Body of pancreas (tissue), 4 donors: ENCODE results near the gene SLC37A4. TPM values are rescaled to one million over a fixed set of nuclear protein-coding genes. Genes with fewer than 3 reads are reported as not detected.
A peak's percentile ranks its signal among the peaks of the same experiment; 100 is the strongest.
"Not testable (repeated sequence)": the region's sequence is repeated elsewhere in the genome, so short reads cannot be mapped to it uniquely, and the experiment has no call there.

Source experiments
- ATAC-seq: fragments of 150-250 bp; one replicate; pipeline ENCODE4 v1.9.1; 2016
- DNase-seq, 4 donors: peaks; one replicate each; pipeline ENCODE4 v3.0.0-alpha.2; 2019
- H3K27ac ChIP-seq, 4 donors: fragments of 200-600 bp; sonication (generic); 1 replicate in 3 of 4; 2 replicates in 1 of 4; pipeline versions ENCODE4 v1.5.1 to v1.6.1; 2016 to 2019; ENCODE audit warnings: mild to moderate bottlenecking in 1 of 4, mixed read lengths in 1 of 4, moderate library complexity in 1 of 4
- H3K27me3 ChIP-seq, 2 donors: fragments of 200-600 bp; sonication (generic); one replicate each; pipeline ENCODE4 v1.6.0; 2016; ENCODE audit warnings: mild to moderate bottlenecking in 1 of 2
- H3K36me3 ChIP-seq, 2 donors: fragments of 200-600 bp; sonication (generic); replicated peaks in 1 of 2; 2 replicates each; pipeline ENCODE4 v1.5.1; 2016; ENCODE audit warnings: low read depth in 2 of 2; ENCODE audit not compliant: insufficient read depth in 1 of 2
- H3K4me1 ChIP-seq: fragments of 200-600 bp; sonication (generic); one replicate; pipeline ENCODE4 v1.6.0; 2016
- H3K4me3 ChIP-seq, 2 donors: fragments of 200-600 bp; sonication (generic); 1 replicate in 1 of 2; 2 replicates in 1 of 2; pipeline ENCODE4 v1.5.1; 2016 to 2019
- H3K9me3 ChIP-seq, 3 donors: fragments of 200-600 bp; sonication (generic); 1 replicate in 2 of 3; 2 replicates in 1 of 3; pipeline ENCODE4 v1.5.1; 2016
- CTCF ChIP-seq, 7 experiments: fragments of 450-650 bp in 4 of 7; fragments of 200-600 bp in 3 of 7; sonication (generic) in 3 of 7; IDR thresholded peaks; one replicate each; pipeline ENCODE4 v1.5.1; 2016 to 2019; ENCODE audit warnings: antibody characterized with exemption in 7 of 7
- POLR2A ChIP-seq, 3 donors: fragments of 450-650 bp; IDR thresholded peaks; one replicate each; pipeline ENCODE4 v1.6.1; 2016; ENCODE audit warnings: antibody characterized with exemption in 3 of 3, mild to moderate bottlenecking in 2 of 3
- WGBS, 2 donors: methylation state at CpG; one replicate each; pipeline ENCODE4 v1.1.5; 2017; 5-methylcytosine and 5-hydroxymethylcytosine counted together
- intact Hi-C: fragments of 100-400 bp; cut with DNase I; formaldehyde crosslinking; loops from one replicate; pipeline ENCODE4 v1.15.1; 2023
- total RNA-seq, 2 donors: library from RNA; depleted of rRNA; stranded (reverse); fragments of >200 nt; gene quantifications; one replicate each; pipeline ENCODE4 v1.1.0, GENCODE V29; 2016

The SLC37A4 gene
- total RNA-seq, 2 donors from 2014 or later, result 64.6 to 90.3 TPM

GRCh38 chr11:119019996-119020395 is 10.7 kb downstream of the SLC37A4 start:
- no peak for TF ChIP-seq POLR2A (IDR thresholded peaks at IDR 0.05)
- no peak for TF ChIP-seq CTCF (IDR thresholded peaks at IDR 0.05)
- Histone ChIP-seq H3K36me3 (peaks cover 0 to 3% of the 10 kb centered on the region in 2 donors), H3K4me1 (peaks cover 76% of the 10 kb centered on the region), H3K9me3 (no peaks in the 10 kb centered on the region), H3K27me3 (no peaks in the 10 kb centered on the region), H3K4me3 (no peak overlapping the region), H3K27ac (peak overlapping the region in 3 of 4 donors; percentile 83 to 96 (median 91))
- no peak for DNase-seq
- WGBS, 2 donors, result 12 to 17% methylated on average over 2 of the region's 2 CpGs
- intact Hi-C loops, result no loop called here
- ATAC-seq, result no peak

- no peaks in the 10 kb centered on the region for H3K27me3 ChIP-seq
- intact Hi-C loops, result no loop called here
- DNase-seq, result peak; percentile 94 to 97 (median 95)
- TF ChIP-seq CTCF (IDR thresholded peaks at IDR 0.05), result no peak
- peak; percentile 33 to 83 (median 80) for TF ChIP-seq POLR2A (IDR thresholded peaks at IDR 0.05)
- WGBS, 2 donors, result 0% methylated on average over 18 to 63 of the region's 63 CpGs
- peaks cover 0 to 3% of the 10 kb centered on the region in 2 donors for H3K36me3 ChIP-seq
- H3K27ac ChIP-seq, result peak within 1 kb of the TSS; percentile 83 to 96 (median 92)
- H3K9me3 ChIP-seq, result no peaks in the 10 kb centered on the region
- peak within 1 kb of the TSS; percentile 88 to 90 for H3K4me3 ChIP-seq
- peaks cover 60% of the 10 kb centered on the region for H3K4me1 ChIP-seq
- ATAC-seq, result peak; percentile 92
Observed at GRCh38 chr11:119018074-119018938, 12.4 kb downstream of the SLC37A4 start, which contains the start of the genes RPS25 and TRAPPC4. Gene RPS25, minus strand, starts transcription at chr11:119018343. Its CDS starts 59 bp downstream, at chr11:119018284. Gene TRAPPC4, plus strand, starts transcription at chr11:119018766. Its CDS starts 30 bp downstream, at chr11:119018796.

- peaks cover 53% of the 10 kb centered on the region for H3K4me1 ChIP-seq
- not testable (repeated sequence) for H3K36me3 ChIP-seq, DNase-seq
Observed at GRCh38 chr11:119017377-119017776, 13.3 kb downstream of the SLC37A4 start.

GRCh38 chr11:119016216-119017009 is 14.3 kb downstream of the SLC37A4 start:
- H3K36me3 ChIP-seq, result peaks cover 0 to 3% of the 10 kb centered on the region in 2 donors
- H3K27ac ChIP-seq, result peak overlapping the region in 1 of 4 donors; percentile 91
- 57 to 61% methylated on average over 14 of the region's 14 CpGs for WGBS, 2 donors

More at GRCh38 chr11:119017377-119017776, 13.3 kb downstream of the SLC37A4 start:
- H3K9me3 ChIP-seq, intact Hi-C loops, H3K27me3 ChIP-seq, ATAC-seq: not testable (repeated sequence)
- Histone ChIP-seq H3K27ac (peak overlapping the region in 3 of 4 donors; percentile 83 to 96 (median 91)), H3K4me3 (peak overlapping the region; percentile 88 to 90)
- 0 to 1% methylated on average over 10 of the region's 10 CpGs for WGBS, 2 donors

More at GRCh38 chr11:119016216-119017009, 14.3 kb downstream of the SLC37A4 start:
- intact Hi-C loops, result no loop called here
- ATAC-seq, result no peak
- Histone ChIP-seq H3K27me3 (no peaks in the 10 kb centered on the region), H3K4me1 (peaks cover 44% of the 10 kb centered on the region), H3K4me3 (no peak overlapping the region), H3K9me3 (no peaks in the 10 kb centered on the region)
- DNase-seq, result no peak
- TF ChIP-seq POLR2A (IDR thresholded peaks at IDR 0.05) (no peak), CTCF (IDR thresholded peaks at IDR 0.05) (no peak)
